SK-N-MC (cell line): ENCODE measurements around the gene ZNF446.

Experiments used
- EZH2 ChIP-seq: fragments of 200-600 bp; sonication (generic); IDR thresholded peaks from one replicate; pipeline ENCODE4 v1.6.1; 2017; ENCODE audit warnings: antibody characterized with exemption
- FOXP2 ChIP-seq: optimal IDR thresholded peaks from 2 replicates; pipeline ENCODE3; 2011; ENCODE audit warnings: mild to moderate bottlenecking, moderate library complexity; ENCODE audit not compliant: insufficient read depth; ENCODE audit errors: extremely low read length, control extremely low read depth
- POLR2AphosphoS5 ChIP-seq: IDR thresholded peaks from 2 replicates; pipeline ENCODE4 v1.6.1; 2012; ENCODE audit warnings: mild to moderate bottlenecking, low read depth, low read length, borderline replicate concordance

GRCh38 chr19:58480481-58480830 is 4.3 kb downstream of the ZNF446 start:
- TF ChIP-seq EZH2 (no peak), POLR2AphosphoS5 (no peak), FOXP2 (no peak)
